Measurements from ENCODE around the gene TAF8. TPM values are rescaled to one million over a fixed set of nuclear protein-coding genes. Genes with fewer than 3 reads are reported as not detected.

The TAF8 gene
- total RNA-seq, 2 experiments from 2014 or later = 40.0 to 42.3 TPM

GRCh38 chr6:42113936-42114636, 63.8 kb downstream of the TAF8 start:
- no peak for ATAC-seq
- Mint-ChIP-seq H3K4me3 (no peak overlapping the region), H3K4me1 (ENCODE audit: low read depth) (no peaks in the 10 kb centered on the region), H3K27me3 (peaks cover 6% of the 10 kb centered on the region), H3K27ac (no peak overlapping the region), H3K9me3 (no peaks in the 10 kb centered on the region), H3K36me3 (ENCODE audit: low read depth) (no peaks in the 10 kb centered on the region)
- ChIA-PET POLR2A (interaction anchor here (1.1 kb wide), 1 partner anchor 9 kb away, joined by 4 read pairs; no protein-coding TSS in a partner anchor), CTCF (interaction anchor here (0.8 to 3.3 kb wide), 2 partner anchors 10 to 40 kb away, joined by 3 to 18 read pairs; no protein-coding TSS in a partner anchor)
- DNase-seq = no peak
- intact Hi-C loops (cut with micrococcal nuclease) = no loop called here
- TF ChIP-seq CTCF (IDR thresholded peaks at IDR 0.05) = no peak

GRCh38 chr6:42117843-42118161, 67.5 kb downstream of the TAF8 start:
- CTCF ChIA-PET = interaction anchor here (1.3 to 2.4 kb wide), 2 partner anchors 13 to 14 kb away, joined by 7 to 17 read pairs; no protein-coding TSS in a partner anchor
- POLR2A ChIA-PET = no interaction called here
- Mint-ChIP-seq H3K9me3 (no peaks in the 10 kb centered on the region), H3K4me3 (no peak overlapping the region), H3K27me3 (peaks cover 6% of the 10 kb centered on the region), H3K36me3 (ENCODE audit: low read depth) (no peaks in the 10 kb centered on the region), H3K27ac (no peak overlapping the region), H3K4me1 (ENCODE audit: low read depth) (no peaks in the 10 kb centered on the region)
- intact Hi-C loops (cut with micrococcal nuclease) = no loop called here
- DNase-seq (no peak), ATAC-seq (no peak)
- TF ChIP-seq CTCF (IDR thresholded peaks at IDR 0.05) = no peak

- ChIA-PET POLR2A (no interaction called here), CTCF (interaction anchor here (1.3 kb wide), 1 partner anchor 14 kb away, joined by 7 read pairs; no protein-coding TSS in a partner anchor)
- Mint-ChIP-seq H3K27ac (no peak overlapping the region), H3K4me3 (no peak overlapping the region), H3K4me1 (ENCODE audit: low read depth) (no peaks in the 10 kb centered on the region), H3K9me3 (no peaks in the 10 kb centered on the region), H3K36me3 (ENCODE audit: low read depth) (no peaks in the 10 kb centered on the region), H3K27me3 (peaks cover 6% of the 10 kb centered on the region)
- no peak for DNase-seq
- no peak for TF ChIP-seq CTCF (IDR thresholded peaks at IDR 0.05)
- intact Hi-C loops (cut with micrococcal nuclease) = no loop called here
- no peak for ATAC-seq
These were observed 68.1 kb downstream of the TAF8 start for GRCh38 chr6:42118162-42119001.

- ChIA-PET POLR2A (interaction anchor here (0.8 kb wide), 1 partner anchor 18 kb away, joined by 5 read pairs; no protein-coding TSS in a partner anchor), CTCF (interaction anchor here (1.1 to 1.5 kb wide), 3 partner anchors 17 to 426 kb away, joined by 3 to 11 read pairs (median 3); no protein-coding TSS in a partner anchor)
- peaks cover 5% of the 10 kb centered on the region for H3K27me3 Mint-ChIP-seq
- H3K27ac Mint-ChIP-seq = no peak overlapping the region
- intact Hi-C loops (cut with micrococcal nuclease) = no loop called here
- no peak for TF ChIP-seq CTCF (IDR thresholded peaks at IDR 0.05)
- DNase-seq (no peak), ATAC-seq (no peak)
- H3K4me3 Mint-ChIP-seq = no peak overlapping the region
- H3K36me3 Mint-ChIP-seq (ENCODE audit: low read depth) = no peaks in the 10 kb centered on the region
- H3K9me3 Mint-ChIP-seq = no peaks in the 10 kb centered on the region
- H3K4me1 Mint-ChIP-seq (ENCODE audit: low read depth) = no peaks in the 10 kb centered on the region
These were observed 70.9 kb downstream of the TAF8 start for GRCh38 chr6:42120895-42121865.

Measured in activated CD8-positive, alpha-beta T cell treated with anti-CD3 and anti-CD28 coated beads for 36 hours (primary cell).